GM12872 (cell line): Measurements from ENCODE around the gene MLYCD.

Experiments used
- CTCF ChIP-seq: IDR thresholded peaks from 3 replicates; pipeline ENCODE4 v1.5.1; 2011; ENCODE audit warnings: low read depth, mild to moderate bottlenecking, low read length, moderate library complexity; ENCODE audit not compliant: insufficient read depth

MLYCD gene

DNA sequence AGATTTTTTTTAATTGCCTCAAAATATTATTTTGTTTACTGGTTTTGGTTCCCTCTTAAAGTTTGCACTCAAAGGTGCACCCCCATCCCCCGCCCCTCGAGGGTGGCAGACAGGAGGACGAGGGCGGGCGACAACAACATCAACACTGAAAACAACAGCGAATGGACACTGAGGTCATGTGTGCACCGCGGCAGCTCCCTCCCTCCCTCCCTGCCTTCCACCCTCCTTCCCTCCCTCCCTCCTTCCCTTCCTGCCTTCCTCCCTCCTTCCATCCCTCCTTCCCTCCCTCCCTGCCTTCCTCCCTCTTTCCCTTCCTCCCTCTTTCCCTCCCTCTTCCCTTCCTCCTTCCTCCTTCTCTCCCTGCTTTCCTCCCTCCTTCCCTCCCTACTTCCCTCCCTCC, 52.6 kb downstream of the MLYCD start:
- no peak for TF ChIP-seq CTCF

DNA sequence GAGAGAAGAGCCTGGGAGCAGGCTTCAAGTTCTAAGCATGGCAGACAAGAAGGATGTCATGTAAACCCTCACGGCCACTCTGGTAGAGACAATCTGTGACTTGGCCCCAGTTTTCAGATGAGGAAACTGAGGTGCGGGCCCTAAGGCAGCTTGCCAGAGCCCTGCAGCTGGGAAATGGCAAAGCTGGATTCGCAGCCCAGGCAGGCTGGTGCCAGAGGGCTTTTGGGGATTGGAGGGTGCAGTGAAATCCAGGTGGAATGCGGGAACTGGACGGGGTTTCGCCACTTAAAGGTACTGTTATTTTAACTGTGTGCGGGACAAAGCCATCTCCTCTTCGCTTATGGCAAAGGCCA, 53.6 kb downstream of the MLYCD start:
- no peak for TF ChIP-seq CTCF

DNA sequence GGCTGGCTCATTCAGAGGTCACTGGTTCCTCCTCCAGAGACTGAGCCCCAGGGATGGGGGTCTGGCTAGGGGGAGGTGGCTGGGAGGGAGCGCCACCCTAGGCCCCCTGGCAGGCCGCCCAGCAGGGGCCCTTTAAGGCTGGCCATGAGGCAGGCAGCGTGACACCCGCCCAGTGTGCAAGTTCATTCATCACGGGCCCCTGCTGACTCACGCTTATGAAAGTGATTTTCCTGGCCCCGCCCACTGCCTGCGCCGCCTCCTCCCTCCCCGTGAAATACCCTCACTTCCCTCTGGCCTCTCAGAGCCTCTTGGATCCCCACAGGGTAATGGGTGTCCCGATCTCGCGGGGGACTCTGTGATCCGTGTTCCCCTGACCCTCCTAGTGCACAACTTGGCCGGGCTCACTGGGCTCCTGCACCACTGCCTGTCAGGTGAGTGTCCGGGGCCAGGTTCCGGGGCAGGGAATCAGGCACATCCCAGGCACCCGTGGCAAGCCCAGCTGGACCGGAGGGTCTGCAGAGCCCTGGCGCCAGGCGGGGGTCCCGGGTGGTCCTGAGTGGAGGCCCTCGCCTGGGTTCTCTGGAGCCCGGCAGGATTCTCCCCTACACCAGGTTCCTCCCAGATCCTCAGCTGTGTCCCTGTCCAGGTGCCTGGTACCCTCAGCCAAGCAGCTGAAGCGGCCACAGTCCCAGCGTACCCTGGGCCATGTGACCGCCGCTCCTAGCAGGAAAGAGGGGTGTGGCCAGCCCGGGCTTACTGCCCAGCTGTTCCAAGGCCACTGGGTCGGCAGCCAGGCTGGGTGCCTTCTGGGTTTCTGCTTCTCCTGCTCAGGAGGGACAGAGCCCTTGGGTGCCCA, 54.3 kb downstream of the MLYCD start, which contains the start of gene OSGIN1:
Gene OSGIN1, plus strand, starts transcription at position 301 of the 856 bp plus-strand sequence. CDS start 4,432 bp downstream, outside the sequence.
- no peak for TF ChIP-seq CTCF

GRCh38 chr16:83953796-83954576, 55.1 kb downstream of the MLYCD start:
- peak; percentile 74 for TF ChIP-seq CTCF

GRCh38 chr16:83954577-83955016, 55.7 kb downstream of the MLYCD start:
- TF ChIP-seq CTCF = no peak

GRCh38 chr16:83955218-83956130, 56.6 kb downstream of the MLYCD start:
- no peak for TF ChIP-seq CTCF
